GM12872 (cell line): ENCODE data around the gene VSNL1.

Experiments used
- TF ChIP-seq, protein P1 (sequence below): IDR thresholded peaks from 3 replicates; pipeline ENCODE4 v1.5.1; 2011; ENCODE audit warnings: low read depth, mild to moderate bottlenecking, low read length, moderate library complexity; ENCODE audit not compliant: insufficient read depth

Gene VSNL1

DNA sequence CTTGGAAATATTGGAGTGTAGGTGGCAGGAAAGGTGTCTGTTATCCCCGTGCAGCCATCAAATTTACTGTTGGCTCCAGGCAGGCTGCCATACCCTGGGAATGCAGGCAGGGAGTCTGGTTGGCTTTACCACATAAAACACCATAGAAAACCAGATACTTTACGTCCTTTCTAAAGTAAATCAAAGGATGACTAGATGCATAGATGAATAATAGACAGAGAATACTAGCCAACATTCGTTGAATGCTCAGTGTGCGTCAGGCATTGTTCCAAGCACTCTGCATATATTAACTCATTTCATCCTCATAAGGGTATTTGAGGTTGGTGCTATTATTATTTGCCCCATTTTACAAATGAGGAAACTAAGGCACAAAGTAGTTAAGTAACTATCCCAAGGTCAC is 65.2 kb downstream of the VSNL1 start:
- TF ChIP-seq, protein P1, sequence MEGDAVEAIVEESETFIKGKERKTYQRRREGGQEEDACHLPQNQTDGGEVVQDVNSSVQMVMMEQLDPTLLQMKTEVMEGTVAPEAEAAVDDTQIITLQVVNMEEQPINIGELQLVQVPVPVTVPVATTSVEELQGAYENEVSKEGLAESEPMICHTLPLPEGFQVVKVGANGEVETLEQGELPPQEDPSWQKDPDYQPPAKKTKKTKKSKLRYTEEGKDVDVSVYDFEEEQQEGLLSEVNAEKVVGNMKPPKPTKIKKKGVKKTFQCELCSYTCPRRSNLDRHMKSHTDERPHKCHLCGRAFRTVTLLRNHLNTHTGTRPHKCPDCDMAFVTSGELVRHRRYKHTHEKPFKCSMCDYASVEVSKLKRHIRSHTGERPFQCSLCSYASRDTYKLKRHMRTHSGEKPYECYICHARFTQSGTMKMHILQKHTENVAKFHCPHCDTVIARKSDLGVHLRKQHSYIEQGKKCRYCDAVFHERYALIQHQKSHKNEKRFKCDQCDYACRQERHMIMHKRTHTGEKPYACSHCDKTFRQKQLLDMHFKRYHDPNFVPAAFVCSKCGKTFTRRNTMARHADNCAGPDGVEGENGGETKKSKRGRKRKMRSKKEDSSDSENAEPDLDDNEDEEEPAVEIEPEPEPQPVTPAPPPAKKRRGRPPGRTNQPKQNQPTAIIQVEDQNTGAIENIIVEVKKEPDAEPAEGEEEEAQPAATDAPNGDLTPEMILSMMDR, result no peak

DNA sequence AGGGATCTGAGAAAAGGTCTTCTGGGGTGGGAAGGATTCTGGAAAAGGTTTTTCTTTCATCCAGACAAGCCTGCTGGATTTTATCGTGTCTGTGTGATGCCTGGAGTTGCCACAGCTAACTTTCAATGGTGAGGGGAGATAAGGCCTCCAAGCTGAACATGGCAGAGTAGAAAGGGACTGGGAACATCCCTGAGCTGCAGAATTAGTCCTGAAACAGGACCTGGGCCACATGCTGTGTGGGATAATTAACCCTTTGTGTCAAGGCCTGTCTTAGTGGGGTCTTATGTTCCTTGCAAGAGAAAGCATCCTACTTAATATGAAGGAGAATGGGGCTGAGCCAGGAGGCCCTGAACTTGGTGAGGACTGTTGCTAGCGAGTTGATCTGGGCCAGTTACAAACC is 66.4 kb downstream of the VSNL1 start:
- TF ChIP-seq, protein P1, result no peak

DNA sequence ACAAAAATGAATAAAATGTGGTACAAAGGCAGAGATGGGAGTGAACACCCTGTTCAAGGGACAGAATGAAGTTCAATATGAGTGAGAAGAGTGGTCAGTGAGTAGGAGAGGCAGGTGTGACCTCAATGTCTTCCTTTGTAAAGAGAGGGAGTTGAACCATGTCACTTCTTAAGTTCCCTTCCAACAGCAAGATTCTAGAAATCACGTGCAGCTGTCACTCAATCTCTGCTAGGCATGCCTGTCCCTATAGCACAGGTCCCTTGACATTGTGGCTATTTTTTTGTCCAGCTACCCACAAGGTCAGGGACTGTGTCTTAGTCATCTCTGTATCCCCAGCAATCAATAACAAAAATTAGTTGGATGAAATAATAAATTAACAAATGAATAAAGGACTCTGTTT is 66.9 kb downstream of the VSNL1 start:
- TF ChIP-seq, protein P1, result no peak

DNA sequence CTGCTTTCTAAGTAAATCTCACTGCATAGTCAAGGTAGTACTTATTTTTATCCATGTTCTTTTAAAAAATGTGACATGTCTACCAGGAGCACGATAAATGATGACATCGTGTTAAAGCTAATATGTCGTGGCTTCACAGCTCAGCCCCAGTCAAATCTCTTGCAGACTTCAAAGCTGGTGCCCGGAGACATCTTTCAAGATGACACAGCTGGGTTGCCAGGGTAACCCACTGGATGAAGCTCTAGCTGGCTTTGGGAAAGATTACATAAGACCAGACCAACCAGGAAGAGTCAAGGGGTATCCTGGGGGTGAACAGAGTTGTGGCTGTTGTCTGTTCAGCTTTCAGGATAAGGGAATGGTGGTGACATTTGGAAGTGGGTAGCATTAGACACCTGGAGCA is 67.8 kb downstream of the VSNL1 start:
- TF ChIP-seq, protein P1, result no peak

DNA sequence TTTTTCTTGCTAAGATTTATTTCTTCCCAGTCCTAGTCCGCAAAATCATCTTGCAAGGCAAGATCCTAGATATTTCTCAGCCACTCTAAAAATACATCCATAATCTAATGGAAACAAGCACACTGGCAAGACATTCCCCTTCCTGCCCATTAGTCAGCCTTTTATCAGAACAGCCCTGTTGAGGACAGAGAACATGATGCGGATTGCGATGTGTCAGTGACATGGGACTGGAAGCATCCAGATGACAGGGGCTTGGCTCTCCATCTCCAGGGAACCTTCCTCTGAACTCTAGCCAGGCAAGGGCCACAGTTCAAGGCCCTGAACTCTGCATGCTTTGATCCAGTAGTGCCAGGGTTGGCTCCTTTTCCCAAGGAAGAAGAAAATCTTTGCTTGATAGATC is 70.0 kb downstream of the VSNL1 start:
- TF ChIP-seq, protein P1, result no peak

DNA sequence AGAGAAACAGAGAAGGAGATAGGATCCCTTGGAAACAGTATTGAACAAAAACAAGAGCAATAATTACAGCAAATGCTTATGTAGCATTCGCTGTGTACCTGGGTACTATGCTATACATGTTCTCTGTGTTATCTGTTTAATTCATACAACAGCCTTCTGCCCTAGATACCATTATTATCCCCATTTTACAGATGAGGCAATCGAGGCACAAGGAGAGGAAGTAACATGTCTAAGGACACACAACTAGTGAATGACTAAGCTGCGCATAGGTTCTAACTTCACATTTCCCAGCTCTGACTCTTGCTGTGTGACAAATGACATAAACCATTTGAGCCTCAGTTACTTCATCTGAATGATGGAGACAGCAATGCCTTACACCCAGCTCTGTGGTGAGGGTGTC is 70.5 kb downstream of the VSNL1 start:
- TF ChIP-seq, protein P1, result no peak

DNA sequence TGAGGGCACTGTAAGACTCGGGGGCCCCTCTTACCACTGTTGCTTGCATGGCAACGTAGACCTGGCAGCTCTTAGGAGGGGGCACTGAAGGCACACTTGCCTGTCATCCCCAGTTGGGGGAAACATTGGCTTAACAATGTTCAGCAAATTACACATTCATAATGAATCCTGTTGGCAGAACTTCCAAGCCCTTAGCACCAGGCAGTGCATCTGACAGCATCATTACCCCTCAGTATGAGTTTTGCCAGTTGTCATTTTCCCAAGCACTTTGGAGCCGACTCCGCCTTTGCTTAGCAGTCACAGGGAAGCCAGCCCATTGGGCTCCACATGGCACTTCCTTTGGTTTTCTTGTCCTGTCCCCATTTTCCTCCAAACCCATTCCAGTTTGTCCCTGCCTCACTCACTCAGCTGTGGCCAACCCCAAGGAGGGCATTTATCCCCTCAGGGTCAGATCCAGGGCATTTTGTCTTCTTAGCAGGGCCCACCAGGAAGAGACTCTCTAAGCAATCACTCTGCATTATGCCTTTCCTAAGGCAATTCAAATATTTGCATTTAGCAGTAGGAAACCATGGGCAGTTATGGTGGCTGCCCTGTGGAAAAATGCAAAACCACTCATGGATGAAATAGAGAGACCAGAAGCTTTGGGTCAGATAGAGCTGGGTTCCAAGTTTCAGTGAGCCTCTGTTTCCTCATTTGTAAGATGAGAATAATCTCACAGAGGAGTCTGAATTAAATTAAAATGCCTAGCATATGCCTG is 73.9 kb downstream of the VSNL1 start:
- TF ChIP-seq, protein P1, result no peak
